ENCODE results near the gene TBL1Y.

DNA sequence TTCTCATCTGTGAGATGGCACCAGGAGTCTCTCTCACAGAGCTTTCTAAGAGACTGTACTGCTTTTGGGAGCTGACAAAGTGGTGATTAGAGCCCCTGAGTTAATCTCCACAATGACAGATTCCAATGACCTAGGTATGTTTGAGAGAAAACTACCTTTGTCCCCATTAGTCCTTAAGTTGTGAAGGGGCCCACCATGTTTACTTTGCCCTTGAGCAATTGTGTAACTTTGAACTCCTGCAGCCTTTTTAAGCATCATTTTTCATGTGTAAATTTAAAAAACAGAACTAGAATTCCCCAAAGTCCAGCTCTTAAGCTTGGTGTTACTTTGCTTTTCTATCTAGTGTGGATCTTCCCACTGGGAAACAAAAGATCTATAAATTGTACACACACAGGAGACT, 2.9 kb downstream of the TBL1Y start:
- TF ChIP-seq GATA3 (IDR thresholded peaks at IDR 0.05; ENCODE audit: low read depth, low read length) = no peak
- no peak for TF ChIP-seq GATA2 (IDR thresholded peaks at IDR 0.05; ENCODE audit: low read depth, low read length)
